HEK293 (cell line): Measurements from ENCODE around the gene TAX1BP1.

Source experiments
- CTCF ChIP-seq: fragments of 450-650 bp; formaldehyde crosslinking; IDR thresholded peaks from 2 replicates; pipeline ENCODE4 v1.5.1; 2016; ENCODE audit warnings: missing biosample characterization, missing genetic modification characterization
- GLIS2 ChIP-seq: fragments of 450-650 bp; formaldehyde crosslinking; IDR thresholded peaks from 2 replicates; pipeline ENCODE4 v1.5.1; 2016; ENCODE audit warnings: missing biosample characterization, missing genetic modification characterization
- HIC1 ChIP-seq: fragments of 450-650 bp; formaldehyde crosslinking; IDR thresholded peaks from 2 replicates; pipeline ENCODE4 v1.5.1; 2016; ENCODE audit warnings: missing biosample characterization, missing genetic modification characterization
- ZBTB7A ChIP-seq: fragments of 450-650 bp; formaldehyde crosslinking; IDR thresholded peaks from 2 replicates; pipeline ENCODE4 v1.5.1; 2016; ENCODE audit warnings: low read depth, missing biosample characterization, missing genetic modification characterization
- ZNF280C ChIP-seq: fragments of 450-650 bp; formaldehyde crosslinking; IDR thresholded peaks from 2 replicates; pipeline ENCODE4 v1.5.1; 2016; ENCODE audit warnings: missing biosample characterization, missing genetic modification characterization
- ZNF473 ChIP-seq: fragments of 450-650 bp; formaldehyde crosslinking; IDR thresholded peaks from 2 replicates; pipeline ENCODE4 v1.5.1; 2017; ENCODE audit warnings: missing biosample characterization, missing genetic modification characterization
- ZNF501 ChIP-seq: fragments of 450-650 bp; formaldehyde crosslinking; IDR thresholded peaks from 2 replicates; pipeline ENCODE4 v1.5.1; 2016; ENCODE audit warnings: missing biosample characterization, missing genetic modification characterization
- ZNF558 ChIP-seq: fragments of 450-650 bp; formaldehyde crosslinking; IDR thresholded peaks from 2 replicates; pipeline ENCODE4 v1.5.1; 2016; ENCODE audit warnings: missing biosample characterization, missing genetic modification characterization

DNA sequence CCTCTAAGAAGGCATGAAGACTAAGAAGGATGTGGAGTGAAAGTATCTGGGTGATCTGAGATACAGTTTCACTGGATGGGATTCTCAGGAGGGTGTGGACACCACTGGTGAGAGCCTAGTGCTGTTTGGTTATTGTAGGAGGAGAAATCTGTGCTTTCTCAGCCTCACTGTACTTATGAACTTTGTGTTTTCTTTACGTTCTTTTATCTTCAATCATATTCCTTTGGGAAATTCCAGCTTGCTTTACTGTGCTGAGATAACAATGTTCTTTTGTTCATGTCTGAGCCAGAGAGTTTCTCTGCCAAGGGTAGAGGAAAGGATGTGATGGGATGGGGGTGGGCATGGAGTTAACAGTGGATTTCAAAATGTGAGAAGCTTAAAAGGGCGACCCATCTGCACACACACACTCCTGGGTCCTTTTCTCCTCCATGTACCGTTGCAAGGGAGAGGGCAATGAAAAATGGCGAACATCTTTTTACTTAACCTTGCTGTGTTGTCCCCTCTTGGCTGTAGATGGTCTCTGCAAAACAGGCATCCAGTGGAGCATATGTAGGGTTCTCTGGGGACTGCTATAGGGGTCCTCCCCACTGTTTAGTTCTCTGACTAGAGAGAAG lies 25.0 kb upstream of the TAX1BP1 start:
- TF ChIP-seq CTCF (no peak), ZNF473 (tag by site-specific recombination) (no peak), ZBTB7A (tag by site-specific recombination) (no peak), ZNF280C (tag by site-specific recombination) (no peak), HIC1 (no peak), ZNF558 (tag by site-specific recombination) (no peak), GLIS2 (tag by site-specific recombination) (no peak), ZNF501 (tag by site-specific recombination) (no peak)
